Dermis microvascular lymphatic vessel endothelial cell (primary cell): ENCODE results near the gene URGCP. TPM values are rescaled to one million over a fixed set of nuclear protein-coding genes. Genes with fewer than 3 reads are reported as not detected.

Experiments
- DNase-seq, 2 donors: peaks; one replicate each; pipeline versions ENCODE4 v3.0.0 to v3.0.0-alpha.2; 2010; ENCODE audit warnings: low read depth in 2 of 2
- total RNA-seq: library from RNA; depleted of rRNA; stranded (reverse); fragments of >200 nt; gene quantifications from 2 replicates; pipeline ENCODE4 v1.2.1, GENCODE V29; 2014

Gene URGCP
- total RNA-seq, 1 donor from 2014 or later, result 19.6 TPM

GRCh38 chr7:43873300-43873699 is 33.1 kb downstream of the URGCP start:
- no peak for DNase-seq

- DNase-seq, result no peak
Observed at GRCh38 chr7:43872406-43873110, 33.8 kb downstream of the URGCP start.

- DNase-seq, result no peak
Observed at GRCh38 chr7:43871064-43871463, 35.3 kb downstream of the URGCP start.

GRCh38 chr7:43870316-43870715 is 36.1 kb downstream of the URGCP start:
- no peak for DNase-seq

GRCh38 chr7:43869867-43870240 is 36.5 kb downstream of the URGCP start:
- no peak for DNase-seq

- peak; percentile 86 to 97 for DNase-seq
Observed at GRCh38 chr7:43869006-43869866, 37.2 kb downstream of the URGCP start, which contains the start of gene MRPS24. Gene MRPS24, minus strand, starts transcription at chr7:43869517. Its CDS starts 22 bp downstream, at chr7:43869495.

GRCh38 chr7:43868681-43869005 is 37.8 kb downstream of the URGCP start:
- DNase-seq, result no peak

- no peak for DNase-seq
Observed at GRCh38 chr7:43868181-43868580, 38.2 kb downstream of the URGCP start.

- DNase-seq, result no peak
Observed at GRCh38 chr7:43865277-43865676, 41.1 kb downstream of the URGCP start.

- DNase-seq, result no peak
Observed at GRCh38 chr7:43864126-43864525, 42.3 kb downstream of the URGCP start.

- no peak for DNase-seq
Observed at GRCh38 chr7:43856996-43857395, 49.4 kb downstream of the URGCP start.

GRCh38 chr7:43856316-43856715 is 50.1 kb downstream of the URGCP start:
- DNase-seq, result no peak

GRCh38 chr7:43855176-43855575 is 51.2 kb downstream of the URGCP start:
- DNase-seq, result no peak

- DNase-seq, result no peak
Observed at GRCh38 chr7:43851805-43852204, 54.6 kb downstream of the URGCP start.

- no peak for DNase-seq
Observed at GRCh38 chr7:43850348-43851116, 55.9 kb downstream of the URGCP start.

GRCh38 chr7:43849047-43849446 is 57.3 kb downstream of the URGCP start:
- no peak for DNase-seq

GRCh38 chr7:43847496-43847895 is 58.9 kb downstream of the URGCP start:
- no peak for DNase-seq

- no peak for DNase-seq
Observed at GRCh38 chr7:43844662-43845061, 61.7 kb downstream of the URGCP start.

- DNase-seq, result no peak
Observed at GRCh38 chr7:43844257-43844656, 62.1 kb downstream of the URGCP start.

- DNase-seq, result no peak
Observed at GRCh38 chr7:43843296-43843695, 63.1 kb downstream of the URGCP start.

- DNase-seq, result no peak
Observed at GRCh38 chr7:43838201-43838658, 68.2 kb downstream of the URGCP start.
